Measurements from ENCODE around the gene LRFN3.
"Not testable (repeated sequence)": the region's sequence is repeated elsewhere in the genome, so short reads cannot be mapped to it uniquely, and the experiment has no call there.

Gene LRFN3

GRCh38 chr19:35977446-35978222 lies 41.5 kb downstream of the LRFN3 start:
- FAIRE-seq: no peak

GRCh38 chr19:35978271-35978670 lies 42.1 kb downstream of the LRFN3 start:
- no peak for FAIRE-seq

- no peak for FAIRE-seq
Observed at GRCh38 chr19:35978832-35979365, 42.7 kb downstream of the LRFN3 start.

GRCh38 chr19:35980997-35981396 lies 44.8 kb downstream of the LRFN3 start:
- FAIRE-seq: not testable (repeated sequence)

GRCh38 chr19:35983177-35983576 lies 47.0 kb downstream of the LRFN3 start:
- FAIRE-seq: no peak

- FAIRE-seq: no peak
Observed at GRCh38 chr19:35986111-35986510, 49.9 kb downstream of the LRFN3 start.

GRCh38 chr19:35986664-35987570 lies 50.7 kb downstream of the LRFN3 start:
- no peak for FAIRE-seq

- FAIRE-seq: no peak
Observed at GRCh38 chr19:35987571-35987896, 51.4 kb downstream of the LRFN3 start.

- FAIRE-seq: no peak
Observed at GRCh38 chr19:35988824-35989223, 52.6 kb downstream of the LRFN3 start.

GRCh38 chr19:35990156-35990555 lies 54.0 kb downstream of the LRFN3 start:
- FAIRE-seq: no peak

- FAIRE-seq: no peak
Observed at GRCh38 chr19:35990771-35991730, 54.9 kb downstream of the LRFN3 start.

- FAIRE-seq: no peak
Observed at GRCh38 chr19:35991731-35992450, 55.7 kb downstream of the LRFN3 start.

GRCh38 chr19:35992907-35993765 lies 57.0 kb downstream of the LRFN3 start:
- no peak for FAIRE-seq

GRCh38 chr19:35993923-35994598 lies 57.9 kb downstream of the LRFN3 start:
- FAIRE-seq: no peak

Data from G401.6 (cell line).